WTC11 (cell line): Measurements from ENCODE around the gene PARPBP. TPM values are rescaled to one million over a fixed set of nuclear protein-coding genes. Genes with fewer than 3 reads are reported as not detected.

Experiments
- ATAC-seq: fragments of 200-7000 bp; cut with Tn5 transposase; 2 replicates; pipeline ENCODE4 v1.10.0; 2021; ENCODE audit warnings: mild to moderate bottlenecking, moderate library complexity
- CTCF ChIA-PET: fragments of 300-600 bp; sonication (Branson Sonifier 250); formaldehyde crosslinking; loops from one replicate; lab custom pipeline; 2021; ENCODE audit warnings: antibody characterized with exemption; lab: Charles Lee
- POLR2A ChIA-PET: fragments of 350-600 bp; sonication (Branson Sonifier 250); formaldehyde crosslinking; loops from one replicate; lab custom pipeline; 2021; ENCODE audit warnings: antibody characterized with exemption; lab: Charles Lee
- DNase-seq: peaks from one replicate; pipeline ENCODE4 v3.0.0; 2021; ENCODE audit warnings: low spot score
- H3K27ac Mint-ChIP-seq: 2 replicates; pipeline ENCODE4 v1.8.0; 2021; ENCODE audit warnings: mixed read lengths
- H3K27me3 Mint-ChIP-seq: 2 replicates; pipeline ENCODE4 v1.8.0; 2021; ENCODE audit warnings: low read depth, mild to moderate bottlenecking, moderate library complexity, mixed read lengths
- H3K36me3 Mint-ChIP-seq: 2 replicates; pipeline ENCODE4 v1.8.0; 2021; ENCODE audit warnings: mixed read lengths
- H3K4me1 Mint-ChIP-seq: 2 replicates; pipeline ENCODE4 v1.8.0; 2022; ENCODE audit warnings: mixed read lengths
- H3K4me3 Mint-ChIP-seq: 2 replicates; pipeline ENCODE4 v1.8.0; 2021; ENCODE audit warnings: mild to moderate bottlenecking, moderate library complexity, mixed read lengths
- H3K9me3 Mint-ChIP-seq: 2 replicates; pipeline ENCODE4 v1.8.0; 2021; ENCODE audit warnings: mixed read lengths
- CBFB ChIP-seq: sonication (generic); formaldehyde crosslinking; IDR thresholded peaks from 2 replicates; pipeline ENCODE4 v1.8.1; 2022; ENCODE audit warnings: mild to moderate bottlenecking, low read depth, missing genetic modification reagents
- CREB1 ChIP-seq: sonication (generic); formaldehyde crosslinking; IDR thresholded peaks from 2 replicates; pipeline ENCODE4 v1.8.0; 2023; ENCODE audit warnings: mild to moderate bottlenecking, missing genetic modification reagents
- GRHL2 ChIP-seq: fragments of 250-450 bp; sonication (Bioruptor Pico); IDR thresholded peaks from 2 replicates; pipeline ENCODE4 v1.8.0; 2022; ENCODE audit warnings: mild to moderate bottlenecking, moderate library complexity; ENCODE audit not compliant: insufficient replicate concordance, severe bottlenecking
- GTF2I ChIP-seq: fragments of 250-450 bp; sonication (Bioruptor Pico); conservative IDR thresholded peaks from 2 replicates; pipeline ENCODE4 v1.4.0; 2021; ENCODE audit warnings: mild to moderate bottlenecking
- JAZF1 ChIP-seq: fragments of 250-450 bp; sonication (Bioruptor Pico); IDR thresholded peaks from 2 replicates; pipeline ENCODE4 v1.9.0; 2021; ENCODE audit warnings: moderate library complexity, mild to moderate bottlenecking, inconsistent platforms
- KAT7 ChIP-seq: sonication (generic); formaldehyde crosslinking; IDR thresholded peaks from 2 replicates; pipeline ENCODE4 v1.8.1; 2023; ENCODE audit warnings: missing genetic modification reagents, mild to moderate bottlenecking, borderline replicate concordance
- MXD4 ChIP-seq: fragments of 250-450 bp; sonication (Bioruptor Pico); IDR thresholded peaks from 2 replicates; pipeline ENCODE4 v1.8.0; 2021; ENCODE audit warnings: mild to moderate bottlenecking, moderate library complexity, borderline replicate concordance
- MYBL2 ChIP-seq: sonication (generic); formaldehyde crosslinking; IDR thresholded peaks from 2 replicates; pipeline ENCODE4 v1.8.1; 2023; ENCODE audit warnings: mild to moderate bottlenecking, moderate library complexity, missing genetic modification reagents
- NR1H2 ChIP-seq: sonication (generic); formaldehyde crosslinking; IDR thresholded peaks from 2 replicates; pipeline ENCODE4 v1.9.0; 2021; ENCODE audit warnings: mild to moderate bottlenecking, moderate library complexity, missing genetic modification reagents
- OVOL2 ChIP-seq: fragments of 250-450 bp; sonication (Bioruptor Pico); IDR thresholded peaks from 2 replicates; pipeline ENCODE4 v1.9.0; 2021; ENCODE audit warnings: mild to moderate bottlenecking, borderline replicate concordance
- TCF7 ChIP-seq: sonication (generic); formaldehyde crosslinking; IDR thresholded peaks from 2 replicates; pipeline ENCODE4 v1.8.0; 2022; ENCODE audit warnings: mild to moderate bottlenecking, low read depth, missing genetic modification reagents, moderate library complexity
- ZNF263 ChIP-seq: sonication (generic); formaldehyde crosslinking; IDR thresholded peaks from 2 replicates; pipeline ENCODE4 v1.8.1; 2022; ENCODE audit warnings: low read depth, mild to moderate bottlenecking, moderate library complexity, missing genetic modification reagents
- total RNA-seq: library from RNA; stranded (reverse); gene quantifications from 3 replicates; pipeline ENCODE4 v1.2.3, GENCODE V29; 2021
- TF ChIP-seq, protein P1 (sequence below): fragments of 200-600 bp; IDR thresholded peaks from 2 replicates; pipeline ENCODE4 v1.8.0; 2022; ENCODE audit warnings: antibody characterized with exemption
- TF ChIP-seq, protein P2 (sequence below): fragments of 250-450 bp; sonication (Bioruptor Pico); IDR thresholded peaks from 2 replicates; pipeline ENCODE4 v1.8.0; 2021; ENCODE audit warnings: mild to moderate bottlenecking
- TF ChIP-seq, protein P3 (sequence below): sonication (generic); formaldehyde crosslinking; IDR thresholded peaks from 2 replicates; pipeline ENCODE4 v1.8.0; 2023; ENCODE audit warnings: missing genetic modification reagents, mild to moderate bottlenecking, borderline replicate concordance
- TF ChIP-seq, protein P4 (sequence below): sonication (generic); formaldehyde crosslinking; IDR thresholded peaks from 2 replicates; pipeline ENCODE4 v1.8.1; 2022; ENCODE audit warnings: low read depth, missing genetic modification reagents, borderline replicate concordance
- TF ChIP-seq, protein P5 (sequence below): sonication (generic); formaldehyde crosslinking; IDR thresholded peaks from 2 replicates; pipeline ENCODE4 v1.8.1; 2023; ENCODE audit warnings: mild to moderate bottlenecking, missing genetic modification reagents, moderate library complexity
- TF ChIP-seq, protein P6 (sequence below): sonication (generic); formaldehyde crosslinking; IDR thresholded peaks from 2 replicates; pipeline ENCODE4 v1.8.0; 2022; ENCODE audit warnings: missing genetic modification reagents
- TF ChIP-seq, protein P7 (sequence below): sonication (generic); formaldehyde crosslinking; IDR thresholded peaks from 2 replicates; pipeline ENCODE4 v1.8.1; 2022; ENCODE audit warnings: low read depth, mild to moderate bottlenecking, moderate library complexity, missing genetic modification reagents, borderline replicate concordance

The PARPBP gene
- total RNA-seq, 1 experiment from 2014 or later, result 19.2 TPM

DNA sequence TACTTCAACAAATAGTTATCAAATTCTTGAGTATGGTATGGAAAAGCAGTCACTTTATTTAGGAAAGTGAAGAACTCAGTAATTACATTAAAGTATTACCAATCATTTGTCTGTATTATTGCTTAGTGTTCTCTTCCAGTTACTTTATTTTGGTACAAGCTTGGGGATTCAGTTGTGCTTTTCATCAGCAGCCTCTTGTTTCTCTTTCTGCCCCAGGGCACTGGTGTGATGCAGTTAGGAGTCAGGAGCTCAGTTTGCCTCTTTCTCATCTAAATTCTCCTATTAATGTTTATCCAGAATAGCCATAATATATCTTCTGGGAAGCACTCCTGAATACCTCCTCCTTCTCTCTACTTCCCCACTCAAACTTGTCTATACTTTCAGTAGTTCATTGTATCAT lies 52.0 kb downstream of the PARPBP start (continued):
- TF ChIP-seq CREB1 (CRISPR knock-in tag), result no peak

DNA sequence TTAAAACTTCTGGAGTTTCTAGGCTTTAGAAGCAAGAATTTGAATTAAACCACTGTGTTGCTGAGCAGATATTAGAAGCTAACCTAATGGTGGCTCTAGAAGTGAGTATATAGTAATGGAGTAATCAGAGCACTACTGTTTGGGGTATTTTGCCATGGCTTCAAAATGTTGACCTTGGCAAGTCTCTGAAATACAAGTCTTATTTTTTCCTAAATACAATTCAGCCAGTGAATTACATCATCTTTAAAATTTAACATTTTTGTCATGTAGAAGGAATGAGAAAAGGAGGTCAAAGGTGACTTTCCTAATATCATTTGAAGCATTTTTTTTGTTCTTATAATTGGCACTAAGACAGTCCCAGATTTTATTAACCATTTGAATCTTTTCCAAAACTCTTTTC lies 52.5 kb downstream of the PARPBP start:
- Mint-ChIP-seq H3K27me3 (no peaks in the 10 kb centered on the region), H3K4me1 (no peaks in the 10 kb centered on the region), H3K4me3 (no peak overlapping the region), H3K9me3 (no peaks in the 10 kb centered on the region), H3K27ac (no peak overlapping the region; the same call in 1 of the 2 replicates), H3K36me3 (peaks cover 3% of the 10 kb centered on the region; the same call in 1 of the 2 replicates)
- no peak for TF ChIP-seq CBFB (CRISPR knock-in tag)
- TF ChIP-seq MYBL2, result no peak
- TF ChIP-seq KAT7 (CRISPR knock-in tag), result no peak
- no peak for TF ChIP-seq GTF2I (CRISPR knock-in tag)
- TF ChIP-seq, protein P1, sequence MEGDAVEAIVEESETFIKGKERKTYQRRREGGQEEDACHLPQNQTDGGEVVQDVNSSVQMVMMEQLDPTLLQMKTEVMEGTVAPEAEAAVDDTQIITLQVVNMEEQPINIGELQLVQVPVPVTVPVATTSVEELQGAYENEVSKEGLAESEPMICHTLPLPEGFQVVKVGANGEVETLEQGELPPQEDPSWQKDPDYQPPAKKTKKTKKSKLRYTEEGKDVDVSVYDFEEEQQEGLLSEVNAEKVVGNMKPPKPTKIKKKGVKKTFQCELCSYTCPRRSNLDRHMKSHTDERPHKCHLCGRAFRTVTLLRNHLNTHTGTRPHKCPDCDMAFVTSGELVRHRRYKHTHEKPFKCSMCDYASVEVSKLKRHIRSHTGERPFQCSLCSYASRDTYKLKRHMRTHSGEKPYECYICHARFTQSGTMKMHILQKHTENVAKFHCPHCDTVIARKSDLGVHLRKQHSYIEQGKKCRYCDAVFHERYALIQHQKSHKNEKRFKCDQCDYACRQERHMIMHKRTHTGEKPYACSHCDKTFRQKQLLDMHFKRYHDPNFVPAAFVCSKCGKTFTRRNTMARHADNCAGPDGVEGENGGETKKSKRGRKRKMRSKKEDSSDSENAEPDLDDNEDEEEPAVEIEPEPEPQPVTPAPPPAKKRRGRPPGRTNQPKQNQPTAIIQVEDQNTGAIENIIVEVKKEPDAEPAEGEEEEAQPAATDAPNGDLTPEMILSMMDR, result no peak
- TF ChIP-seq OVOL2 (CRISPR knock-in tag), result no peak
- TF ChIP-seq, protein P2, sequence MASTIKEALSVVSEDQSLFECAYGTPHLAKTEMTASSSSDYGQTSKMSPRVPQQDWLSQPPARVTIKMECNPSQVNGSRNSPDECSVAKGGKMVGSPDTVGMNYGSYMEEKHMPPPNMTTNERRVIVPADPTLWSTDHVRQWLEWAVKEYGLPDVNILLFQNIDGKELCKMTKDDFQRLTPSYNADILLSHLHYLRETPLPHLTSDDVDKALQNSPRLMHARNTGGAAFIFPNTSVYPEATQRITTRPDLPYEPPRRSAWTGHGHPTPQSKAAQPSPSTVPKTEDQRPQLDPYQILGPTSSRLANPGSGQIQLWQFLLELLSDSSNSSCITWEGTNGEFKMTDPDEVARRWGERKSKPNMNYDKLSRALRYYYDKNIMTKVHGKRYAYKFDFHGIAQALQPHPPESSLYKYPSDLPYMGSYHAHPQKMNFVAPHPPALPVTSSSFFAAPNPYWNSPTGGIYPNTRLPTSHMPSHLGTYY, result no peak
- TF ChIP-seq MXD4, result no peak
- TF ChIP-seq, protein P3, sequence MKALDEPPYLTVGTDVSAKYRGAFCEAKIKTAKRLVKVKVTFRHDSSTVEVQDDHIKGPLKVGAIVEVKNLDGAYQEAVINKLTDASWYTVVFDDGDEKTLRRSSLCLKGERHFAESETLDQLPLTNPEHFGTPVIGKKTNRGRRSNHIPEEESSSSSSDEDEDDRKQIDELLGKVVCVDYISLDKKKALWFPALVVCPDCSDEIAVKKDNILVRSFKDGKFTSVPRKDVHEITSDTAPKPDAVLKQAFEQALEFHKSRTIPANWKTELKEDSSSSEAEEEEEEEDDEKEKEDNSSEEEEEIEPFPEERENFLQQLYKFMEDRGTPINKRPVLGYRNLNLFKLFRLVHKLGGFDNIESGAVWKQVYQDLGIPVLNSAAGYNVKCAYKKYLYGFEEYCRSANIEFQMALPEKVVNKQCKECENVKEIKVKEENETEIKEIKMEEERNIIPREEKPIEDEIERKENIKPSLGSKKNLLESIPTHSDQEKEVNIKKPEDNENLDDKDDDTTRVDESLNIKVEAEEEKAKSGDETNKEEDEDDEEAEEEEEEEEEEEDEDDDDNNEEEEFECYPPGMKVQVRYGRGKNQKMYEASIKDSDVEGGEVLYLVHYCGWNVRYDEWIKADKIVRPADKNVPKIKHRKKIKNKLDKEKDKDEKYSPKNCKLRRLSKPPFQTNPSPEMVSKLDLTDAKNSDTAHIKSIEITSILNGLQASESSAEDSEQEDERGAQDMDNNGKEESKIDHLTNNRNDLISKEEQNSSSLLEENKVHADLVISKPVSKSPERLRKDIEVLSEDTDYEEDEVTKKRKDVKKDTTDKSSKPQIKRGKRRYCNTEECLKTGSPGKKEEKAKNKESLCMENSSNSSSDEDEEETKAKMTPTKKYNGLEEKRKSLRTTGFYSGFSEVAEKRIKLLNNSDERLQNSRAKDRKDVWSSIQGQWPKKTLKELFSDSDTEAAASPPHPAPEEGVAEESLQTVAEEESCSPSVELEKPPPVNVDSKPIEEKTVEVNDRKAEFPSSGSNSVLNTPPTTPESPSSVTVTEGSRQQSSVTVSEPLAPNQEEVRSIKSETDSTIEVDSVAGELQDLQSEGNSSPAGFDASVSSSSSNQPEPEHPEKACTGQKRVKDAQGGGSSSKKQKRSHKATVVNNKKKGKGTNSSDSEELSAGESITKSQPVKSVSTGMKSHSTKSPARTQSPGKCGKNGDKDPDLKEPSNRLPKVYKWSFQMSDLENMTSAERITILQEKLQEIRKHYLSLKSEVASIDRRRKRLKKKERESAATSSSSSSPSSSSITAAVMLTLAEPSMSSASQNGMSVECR, result no peak
- TF ChIP-seq, protein P4, sequence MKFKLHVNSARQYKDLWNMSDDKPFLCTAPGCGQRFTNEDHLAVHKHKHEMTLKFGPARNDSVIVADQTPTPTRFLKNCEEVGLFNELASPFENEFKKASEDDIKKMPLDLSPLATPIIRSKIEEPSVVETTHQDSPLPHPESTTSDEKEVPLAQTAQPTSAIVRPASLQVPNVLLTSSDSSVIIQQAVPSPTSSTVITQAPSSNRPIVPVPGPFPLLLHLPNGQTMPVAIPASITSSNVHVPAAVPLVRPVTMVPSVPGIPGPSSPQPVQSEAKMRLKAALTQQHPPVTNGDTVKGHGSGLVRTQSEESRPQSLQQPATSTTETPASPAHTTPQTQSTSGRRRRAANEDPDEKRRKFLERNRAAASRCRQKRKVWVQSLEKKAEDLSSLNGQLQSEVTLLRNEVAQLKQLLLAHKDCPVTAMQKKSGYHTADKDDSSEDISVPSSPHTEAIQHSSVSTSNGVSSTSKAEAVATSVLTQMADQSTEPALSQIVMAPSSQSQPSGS (CRISPR knock-in tag), result no peak
- no peak for TF ChIP-seq TCF7
- TF ChIP-seq GRHL2 (CRISPR knock-in tag), result no peak
- TF ChIP-seq, protein P5, sequence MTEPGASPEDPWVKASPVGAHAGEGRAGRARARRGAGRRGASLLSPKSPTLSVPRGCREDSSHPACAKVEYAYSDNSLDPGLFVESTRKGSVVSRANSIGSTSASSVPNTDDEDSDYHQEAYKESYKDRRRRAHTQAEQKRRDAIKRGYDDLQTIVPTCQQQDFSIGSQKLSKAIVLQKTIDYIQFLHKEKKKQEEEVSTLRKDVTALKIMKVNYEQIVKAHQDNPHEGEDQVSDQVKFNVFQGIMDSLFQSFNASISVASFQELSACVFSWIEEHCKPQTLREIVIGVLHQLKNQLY (CRISPR knock-in tag), result no peak
- TF ChIP-seq JAZF1, result no peak
- ATAC-seq, result no peak
- CTCF ChIA-PET, result no interaction called here
- DNase-seq, result no peak
- POLR2A ChIA-PET, result no interaction called here

DNA sequence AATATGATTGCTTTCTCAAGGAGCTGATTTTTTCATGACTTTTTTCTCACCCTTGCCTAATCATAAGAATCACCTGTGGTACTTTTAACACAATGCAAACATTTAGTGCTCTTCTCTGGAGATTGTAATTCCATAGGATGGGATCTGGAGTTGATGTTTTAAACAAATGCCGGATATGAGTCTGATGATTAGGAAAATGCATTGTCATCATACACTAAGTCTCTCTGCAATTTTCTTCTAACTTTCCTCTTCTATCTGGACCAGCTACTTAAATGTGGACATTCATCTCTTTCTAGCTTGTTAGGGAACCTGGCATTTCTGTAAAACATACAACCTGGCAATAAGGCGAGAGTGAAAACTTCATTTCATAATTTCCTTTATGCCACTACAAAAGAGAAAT lies 54.1 kb downstream of the PARPBP start:
- DNase-seq (no peak), ATAC-seq (no peak)
- CTCF ChIA-PET, result no interaction called here
- no peaks in the 10 kb centered on the region for H3K4me1 Mint-ChIP-seq
- POLR2A ChIA-PET, result no interaction called here
- peaks cover 3% of the 10 kb centered on the region; the same call in 1 of the 2 replicates for H3K36me3 Mint-ChIP-seq
- no peaks in the 10 kb centered on the region for H3K9me3 Mint-ChIP-seq
- no peak overlapping the region for H3K4me3 Mint-ChIP-seq
- no peaks in the 10 kb centered on the region for H3K27me3 Mint-ChIP-seq
- no peak overlapping the region; the same call in 1 of the 2 replicates for H3K27ac Mint-ChIP-seq
- TF ChIP-seq, protein P6, sequence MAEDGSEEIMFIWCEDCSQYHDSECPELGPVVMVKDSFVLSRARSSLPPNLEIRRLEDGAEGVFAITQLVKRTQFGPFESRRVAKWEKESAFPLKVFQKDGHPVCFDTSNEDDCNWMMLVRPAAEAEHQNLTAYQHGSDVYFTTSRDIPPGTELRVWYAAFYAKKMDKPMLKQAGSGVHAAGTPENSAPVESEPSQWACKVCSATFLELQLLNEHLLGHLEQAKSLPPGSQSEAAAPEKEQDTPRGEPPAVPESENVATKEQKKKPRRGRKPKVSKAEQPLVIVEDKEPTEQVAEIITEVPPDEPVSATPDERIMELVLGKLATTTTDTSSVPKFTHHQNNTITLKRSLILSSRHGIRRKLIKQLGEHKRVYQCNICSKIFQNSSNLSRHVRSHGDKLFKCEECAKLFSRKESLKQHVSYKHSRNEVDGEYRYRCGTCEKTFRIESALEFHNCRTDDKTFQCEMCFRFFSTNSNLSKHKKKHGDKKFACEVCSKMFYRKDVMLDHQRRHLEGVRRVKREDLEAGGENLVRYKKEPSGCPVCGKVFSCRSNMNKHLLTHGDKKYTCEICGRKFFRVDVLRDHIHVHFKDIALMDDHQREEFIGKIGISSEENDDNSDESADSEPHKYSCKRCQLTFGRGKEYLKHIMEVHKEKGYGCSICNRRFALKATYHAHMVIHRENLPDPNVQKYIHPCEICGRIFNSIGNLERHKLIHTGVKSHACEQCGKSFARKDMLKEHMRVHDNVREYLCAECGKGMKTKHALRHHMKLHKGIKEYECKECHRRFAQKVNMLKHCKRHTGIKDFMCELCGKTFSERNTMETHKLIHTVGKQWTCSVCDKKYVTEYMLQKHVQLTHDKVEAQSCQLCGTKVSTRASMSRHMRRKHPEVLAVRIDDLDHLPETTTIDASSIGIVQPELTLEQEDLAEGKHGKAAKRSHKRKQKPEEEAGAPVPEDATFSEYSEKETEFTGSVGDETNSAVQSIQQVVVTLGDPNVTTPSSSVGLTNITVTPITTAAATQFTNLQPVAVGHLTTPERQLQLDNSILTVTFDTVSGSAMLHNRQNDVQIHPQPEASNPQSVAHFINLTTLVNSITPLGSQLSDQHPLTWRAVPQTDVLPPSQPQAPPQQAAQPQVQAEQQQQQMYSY (CRISPR knock-in tag), result no peak
- no peak for TF ChIP-seq NR1H2 (CRISPR knock-in tag)
- no peak for TF ChIP-seq ZNF263 (CRISPR knock-in tag)
- TF ChIP-seq, protein P7, sequence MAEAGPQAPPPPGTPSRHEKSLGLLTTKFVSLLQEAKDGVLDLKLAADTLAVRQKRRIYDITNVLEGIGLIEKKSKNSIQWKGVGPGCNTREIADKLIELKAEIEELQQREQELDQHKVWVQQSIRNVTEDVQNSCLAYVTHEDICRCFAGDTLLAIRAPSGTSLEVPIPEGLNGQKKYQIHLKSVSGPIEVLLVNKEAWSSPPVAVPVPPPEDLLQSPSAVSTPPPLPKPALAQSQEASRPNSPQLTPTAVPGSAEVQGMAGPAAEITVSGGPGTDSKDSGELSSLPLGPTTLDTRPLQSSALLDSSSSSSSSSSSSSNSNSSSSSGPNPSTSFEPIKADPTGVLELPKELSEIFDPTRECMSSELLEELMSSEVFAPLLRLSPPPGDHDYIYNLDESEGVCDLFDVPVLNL, result no peak
